ENCODE data around the gene MBD2. TPM values are rescaled to one million over a fixed set of nuclear protein-coding genes. Genes with fewer than 3 reads are reported as not detected.

MBD2 gene
- total and polyA plus RNA-seq, 4 donors, result 9.2 to 16.2 (median 11.4) TPM

DNA sequence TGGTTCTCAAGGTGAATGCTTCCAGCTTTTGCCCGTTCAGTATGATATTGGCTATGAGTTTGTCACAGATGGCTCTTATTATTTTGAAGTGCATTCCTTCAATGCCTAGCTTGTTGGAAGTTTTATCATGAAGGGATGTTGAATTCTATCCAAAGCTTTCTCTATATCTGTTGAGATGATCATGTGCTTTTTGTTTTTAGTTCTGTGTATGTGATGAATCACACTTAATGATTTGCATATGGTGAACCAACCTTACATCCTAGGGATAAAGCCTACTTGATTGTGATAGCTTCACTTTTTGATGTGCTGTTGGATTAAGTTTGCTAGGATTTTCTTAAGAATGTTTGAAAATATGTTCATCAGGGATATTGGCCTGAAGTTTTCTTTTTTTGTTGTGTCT, 112.1 kb downstream of the MBD2 start:
- WGBS, result 94% methylated on average over 1 of the region's 1 CpG
- TF ChIP-seq, protein P1, sequence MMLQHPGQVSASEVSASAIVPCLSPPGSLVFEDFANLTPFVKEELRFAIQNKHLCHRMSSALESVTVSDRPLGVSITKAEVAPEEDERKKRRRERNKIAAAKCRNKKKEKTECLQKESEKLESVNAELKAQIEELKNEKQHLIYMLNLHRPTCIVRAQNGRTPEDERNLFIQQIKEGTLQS (IDR thresholded peaks at IDR 0.05), result no peak
- TF ChIP-seq GABPA (IDR thresholded peaks at IDR 0.05 in 1 of 2, conservative IDR thresholded peaks at IDR 0.05 in 1 of 2), result no peak
- TF ChIP-seq RAD21 (IDR thresholded peaks at IDR 0.05), result no peak
- TF ChIP-seq TAF1 (conservative IDR thresholded peaks at IDR 0.05), result no peak
- no peak for TF ChIP-seq FOXA1 (IDR thresholded peaks at IDR 0.05)
- no peak for TF ChIP-seq JUND (IDR thresholded peaks at IDR 0.05)
- TF ChIP-seq, protein P2, sequence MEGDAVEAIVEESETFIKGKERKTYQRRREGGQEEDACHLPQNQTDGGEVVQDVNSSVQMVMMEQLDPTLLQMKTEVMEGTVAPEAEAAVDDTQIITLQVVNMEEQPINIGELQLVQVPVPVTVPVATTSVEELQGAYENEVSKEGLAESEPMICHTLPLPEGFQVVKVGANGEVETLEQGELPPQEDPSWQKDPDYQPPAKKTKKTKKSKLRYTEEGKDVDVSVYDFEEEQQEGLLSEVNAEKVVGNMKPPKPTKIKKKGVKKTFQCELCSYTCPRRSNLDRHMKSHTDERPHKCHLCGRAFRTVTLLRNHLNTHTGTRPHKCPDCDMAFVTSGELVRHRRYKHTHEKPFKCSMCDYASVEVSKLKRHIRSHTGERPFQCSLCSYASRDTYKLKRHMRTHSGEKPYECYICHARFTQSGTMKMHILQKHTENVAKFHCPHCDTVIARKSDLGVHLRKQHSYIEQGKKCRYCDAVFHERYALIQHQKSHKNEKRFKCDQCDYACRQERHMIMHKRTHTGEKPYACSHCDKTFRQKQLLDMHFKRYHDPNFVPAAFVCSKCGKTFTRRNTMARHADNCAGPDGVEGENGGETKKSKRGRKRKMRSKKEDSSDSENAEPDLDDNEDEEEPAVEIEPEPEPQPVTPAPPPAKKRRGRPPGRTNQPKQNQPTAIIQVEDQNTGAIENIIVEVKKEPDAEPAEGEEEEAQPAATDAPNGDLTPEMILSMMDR (IDR thresholded peaks at IDR 0.05; ENCODE audit: low read depth, low read length, missing input control), result no peak
- TF ChIP-seq NR2F2 (IDR thresholded peaks at IDR 0.05), result no peak
- TF ChIP-seq HNF4A (conservative IDR thresholded peaks at IDR 0.05), result no peak
- TF ChIP-seq, protein P3, sequence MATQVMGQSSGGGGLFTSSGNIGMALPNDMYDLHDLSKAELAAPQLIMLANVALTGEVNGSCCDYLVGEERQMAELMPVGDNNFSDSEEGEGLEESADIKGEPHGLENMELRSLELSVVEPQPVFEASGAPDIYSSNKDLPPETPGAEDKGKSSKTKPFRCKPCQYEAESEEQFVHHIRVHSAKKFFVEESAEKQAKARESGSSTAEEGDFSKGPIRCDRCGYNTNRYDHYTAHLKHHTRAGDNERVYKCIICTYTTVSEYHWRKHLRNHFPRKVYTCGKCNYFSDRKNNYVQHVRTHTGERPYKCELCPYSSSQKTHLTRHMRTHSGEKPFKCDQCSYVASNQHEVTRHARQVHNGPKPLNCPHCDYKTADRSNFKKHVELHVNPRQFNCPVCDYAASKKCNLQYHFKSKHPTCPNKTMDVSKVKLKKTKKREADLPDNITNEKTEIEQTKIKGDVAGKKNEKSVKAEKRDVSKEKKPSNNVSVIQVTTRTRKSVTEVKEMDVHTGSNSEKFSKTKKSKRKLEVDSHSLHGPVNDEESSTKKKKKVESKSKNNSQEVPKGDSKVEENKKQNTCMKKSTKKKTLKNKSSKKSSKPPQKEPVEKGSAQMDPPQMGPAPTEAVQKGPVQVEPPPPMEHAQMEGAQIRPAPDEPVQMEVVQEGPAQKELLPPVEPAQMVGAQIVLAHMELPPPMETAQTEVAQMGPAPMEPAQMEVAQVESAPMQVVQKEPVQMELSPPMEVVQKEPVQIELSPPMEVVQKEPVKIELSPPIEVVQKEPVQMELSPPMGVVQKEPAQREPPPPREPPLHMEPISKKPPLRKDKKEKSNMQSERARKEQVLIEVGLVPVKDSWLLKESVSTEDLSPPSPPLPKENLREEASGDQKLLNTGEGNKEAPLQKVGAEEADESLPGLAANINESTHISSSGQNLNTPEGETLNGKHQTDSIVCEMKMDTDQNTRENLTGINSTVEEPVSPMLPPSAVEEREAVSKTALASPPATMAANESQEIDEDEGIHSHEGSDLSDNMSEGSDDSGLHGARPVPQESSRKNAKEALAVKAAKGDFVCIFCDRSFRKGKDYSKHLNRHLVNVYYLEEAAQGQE (IDR thresholded peaks at IDR 0.05), result no peak
- TF ChIP-seq FOXA2 (IDR thresholded peaks at IDR 0.05), result no peak
- TF ChIP-seq RXRA (IDR thresholded peaks at IDR 0.05), result no peak
- TF ChIP-seq HNF4G (IDR thresholded peaks at IDR 0.05), result no peak
- TF ChIP-seq SP1 (IDR thresholded peaks at IDR 0.05), result no peak
- no peak for TF ChIP-seq YY1 (IDR thresholded peaks at IDR 0.05)
- TF ChIP-seq, protein P4, sequence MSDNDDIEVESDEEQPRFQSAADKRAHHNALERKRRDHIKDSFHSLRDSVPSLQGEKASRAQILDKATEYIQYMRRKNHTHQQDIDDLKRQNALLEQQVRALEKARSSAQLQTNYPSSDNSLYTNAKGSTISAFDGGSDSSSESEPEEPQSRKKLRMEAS (IDR thresholded peaks at IDR 0.05), result no peak
- TF ChIP-seq, protein P5, sequence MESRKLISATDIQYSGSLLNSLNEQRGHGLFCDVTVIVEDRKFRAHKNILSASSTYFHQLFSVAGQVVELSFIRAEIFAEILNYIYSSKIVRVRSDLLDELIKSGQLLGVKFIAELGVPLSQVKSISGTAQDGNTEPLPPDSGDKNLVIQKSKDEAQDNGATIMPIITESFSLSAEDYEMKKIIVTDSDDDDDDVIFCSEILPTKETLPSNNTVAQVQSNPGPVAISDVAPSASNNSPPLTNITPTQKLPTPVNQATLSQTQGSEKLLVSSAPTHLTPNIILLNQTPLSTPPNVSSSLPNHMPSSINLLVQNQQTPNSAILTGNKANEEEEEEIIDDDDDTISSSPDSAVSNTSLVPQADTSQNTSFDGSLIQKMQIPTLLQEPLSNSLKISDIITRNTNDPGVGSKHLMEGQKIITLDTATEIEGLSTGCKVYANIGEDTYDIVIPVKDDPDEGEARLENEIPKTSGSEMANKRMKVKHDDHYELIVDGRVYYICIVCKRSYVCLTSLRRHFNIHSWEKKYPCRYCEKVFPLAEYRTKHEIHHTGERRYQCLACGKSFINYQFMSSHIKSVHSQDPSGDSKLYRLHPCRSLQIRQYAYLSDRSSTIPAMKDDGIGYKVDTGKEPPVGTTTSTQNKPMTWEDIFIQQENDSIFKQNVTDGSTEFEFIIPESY (IDR thresholded peaks at IDR 0.05), result no peak
- TF ChIP-seq EGR1 (IDR thresholded peaks at IDR 0.05; ENCODE audit: low read depth in 2 of 2), result no peak
- Histone ChIP-seq H3K4me3 (ENCODE audit: low read depth in 1 of 3, low read length in 3 of 3) (no peak overlapping the region), H3K9ac (ENCODE audit: low read depth in 1 of 2, low read length in 2 of 2) (no peak overlapping the region), H3K36me3 (ENCODE audit: control insufficient read depth in 4 of 4, insufficient read depth in 3 of 4, low read depth in 1 of 4, low read length in 3 of 4) (no peaks in the 10 kb centered on the region), H3K9me3 (ENCODE audit: control insufficient read depth in 4 of 4, low read length in 3 of 4) (no peaks in the 10 kb centered on the region), H3K27me3 (ENCODE audit: control insufficient read depth in 4 of 4, insufficient read depth in 4 of 4, low read length in 3 of 4) (no peaks in the 10 kb centered on the region), H3K27ac (ENCODE audit: low read depth in 1 of 2, low read length in 2 of 2) (no peak overlapping the region), H3K4me1 (ENCODE audit: control insufficient read depth in 4 of 4, insufficient read depth in 4 of 4, low read length in 3 of 4) (no peaks in the 10 kb centered on the region)
- DNase-seq (ENCODE audit: low spot score), result no peak

Data from liver (tissue), 9 donors.